ENCODE results near the gene TEX9. TPM values are rescaled to one million over a fixed set of nuclear protein-coding genes. Genes with fewer than 3 reads are reported as not detected.

TEX9 gene
- total RNA-seq, 1 donor from 2014 or later, result 2.4 TPM

DNA sequence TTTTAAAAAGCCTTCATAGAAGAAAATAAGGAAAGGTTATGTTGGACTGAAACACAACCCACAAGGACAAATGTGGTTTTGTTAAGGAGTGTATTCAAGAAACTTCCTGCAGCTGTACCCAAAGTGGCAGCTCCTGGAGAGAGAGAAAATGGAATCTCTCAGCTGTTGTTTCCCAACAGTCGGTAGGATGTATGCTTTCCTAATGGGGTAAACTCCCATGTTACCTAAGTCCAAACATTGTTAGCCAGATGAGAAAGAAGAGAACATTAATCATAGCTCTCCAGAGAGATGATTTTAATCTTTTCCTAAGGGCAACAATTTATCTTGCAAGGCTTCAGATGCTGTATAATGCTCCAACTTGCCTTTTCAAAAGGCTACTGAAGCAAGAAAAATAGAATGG, 22.6 kb upstream of the TEX9 start:
- H3K27ac Mint-ChIP-seq (ENCODE audit: unreplicated experiment), result no peak overlapping the region
- TF ChIP-seq, protein P1, sequence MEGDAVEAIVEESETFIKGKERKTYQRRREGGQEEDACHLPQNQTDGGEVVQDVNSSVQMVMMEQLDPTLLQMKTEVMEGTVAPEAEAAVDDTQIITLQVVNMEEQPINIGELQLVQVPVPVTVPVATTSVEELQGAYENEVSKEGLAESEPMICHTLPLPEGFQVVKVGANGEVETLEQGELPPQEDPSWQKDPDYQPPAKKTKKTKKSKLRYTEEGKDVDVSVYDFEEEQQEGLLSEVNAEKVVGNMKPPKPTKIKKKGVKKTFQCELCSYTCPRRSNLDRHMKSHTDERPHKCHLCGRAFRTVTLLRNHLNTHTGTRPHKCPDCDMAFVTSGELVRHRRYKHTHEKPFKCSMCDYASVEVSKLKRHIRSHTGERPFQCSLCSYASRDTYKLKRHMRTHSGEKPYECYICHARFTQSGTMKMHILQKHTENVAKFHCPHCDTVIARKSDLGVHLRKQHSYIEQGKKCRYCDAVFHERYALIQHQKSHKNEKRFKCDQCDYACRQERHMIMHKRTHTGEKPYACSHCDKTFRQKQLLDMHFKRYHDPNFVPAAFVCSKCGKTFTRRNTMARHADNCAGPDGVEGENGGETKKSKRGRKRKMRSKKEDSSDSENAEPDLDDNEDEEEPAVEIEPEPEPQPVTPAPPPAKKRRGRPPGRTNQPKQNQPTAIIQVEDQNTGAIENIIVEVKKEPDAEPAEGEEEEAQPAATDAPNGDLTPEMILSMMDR (IDR thresholded peaks at IDR 0.05), result no peak
- no peak for DNase-seq (ENCODE audit: low spot score)
- peaks cover 5% of the 10 kb centered on the region for H3K27me3 Mint-ChIP-seq (ENCODE audit: low read depth)
- H3K36me3 Mint-ChIP-seq (ENCODE audit: low read depth), result no peaks in the 10 kb centered on the region
- H3K9me3 Mint-ChIP-seq (ENCODE audit: low read depth), result peaks cover 9% of the 10 kb centered on the region
- H3K4me3 Mint-ChIP-seq (ENCODE audit: unreplicated experiment), result no peak overlapping the region
- no peaks in the 10 kb centered on the region for H3K4me1 Mint-ChIP-seq (ENCODE audit: low read depth)

DNA sequence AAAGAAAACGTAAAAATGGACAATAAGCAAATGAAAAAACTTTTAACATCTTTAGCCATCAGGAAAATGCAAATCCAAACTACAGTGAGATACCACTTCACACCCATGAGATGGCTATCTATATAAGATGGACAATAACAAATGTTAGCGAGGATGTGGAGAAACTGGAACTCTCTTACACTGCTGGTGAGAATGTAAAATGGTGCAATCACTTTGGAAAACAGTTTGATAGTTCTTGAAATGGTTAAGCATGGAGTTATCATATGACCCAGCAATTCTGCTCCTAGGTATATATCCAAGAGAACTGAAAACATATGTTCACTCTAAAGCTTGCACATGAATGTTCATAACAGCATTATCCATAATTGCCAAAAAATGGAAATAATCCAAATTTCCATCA, 21.3 kb upstream of the TEX9 start:
- no peak overlapping the region for H3K4me3 Mint-ChIP-seq (ENCODE audit: unreplicated experiment)
- no peak for DNase-seq (ENCODE audit: low spot score)
- H3K27me3 Mint-ChIP-seq (ENCODE audit: low read depth), result peaks cover 5% of the 10 kb centered on the region
- TF ChIP-seq, protein P1 (IDR thresholded peaks at IDR 0.05), result no peak
- peaks cover 9% of the 10 kb centered on the region for H3K9me3 Mint-ChIP-seq (ENCODE audit: low read depth)
- no peak overlapping the region for H3K27ac Mint-ChIP-seq (ENCODE audit: unreplicated experiment)
- H3K36me3 Mint-ChIP-seq (ENCODE audit: low read depth), result no peaks in the 10 kb centered on the region
- no peaks in the 10 kb centered on the region for H3K4me1 Mint-ChIP-seq (ENCODE audit: low read depth)

DNA sequence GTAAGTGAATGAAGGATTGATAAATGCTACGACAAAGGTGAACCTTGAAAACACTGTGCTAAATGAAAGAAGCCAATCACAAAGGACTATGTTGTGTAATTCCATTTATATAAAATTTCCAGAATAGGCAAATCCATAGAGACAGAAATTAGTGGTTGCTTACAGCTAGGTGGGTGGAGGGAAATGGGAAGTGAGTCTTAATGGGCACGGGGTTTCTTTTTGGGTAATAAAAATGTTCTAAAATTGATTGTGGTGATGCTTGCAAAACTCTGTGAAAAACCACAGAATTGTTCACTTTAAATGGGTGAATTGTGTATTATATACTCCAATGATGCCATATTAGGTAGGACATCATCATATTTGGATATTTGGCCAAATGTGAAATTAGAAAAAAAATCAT, 20.9 kb upstream of the TEX9 start:
- peaks cover 5% of the 10 kb centered on the region for H3K27me3 Mint-ChIP-seq (ENCODE audit: low read depth)
- DNase-seq (ENCODE audit: low spot score), result no peak
- peaks cover 9% of the 10 kb centered on the region for H3K9me3 Mint-ChIP-seq (ENCODE audit: low read depth)

DNA sequence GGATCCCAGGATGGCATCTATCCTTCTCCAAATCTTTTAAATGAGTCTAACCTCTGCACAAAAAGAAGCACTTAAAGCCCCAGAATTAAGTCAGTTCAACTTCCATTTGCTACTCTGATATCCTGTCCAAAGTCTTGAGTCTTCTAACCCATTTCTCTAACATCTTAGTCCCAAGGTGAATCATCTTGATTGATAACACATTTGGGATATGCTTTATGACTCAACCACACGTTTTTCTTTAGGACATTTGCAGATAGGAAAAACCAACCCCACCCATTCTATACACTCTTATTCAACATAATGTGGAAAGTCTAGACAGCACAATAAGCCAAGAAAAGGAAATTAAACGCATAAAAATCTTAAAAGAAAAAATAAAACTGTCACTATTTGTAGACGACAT, 18.8 kb upstream of the TEX9 start:
- H3K4me1 Mint-ChIP-seq (ENCODE audit: low read depth), result no peaks in the 10 kb centered on the region
- TF ChIP-seq, protein P1 (IDR thresholded peaks at IDR 0.05), result no peak
- H3K36me3 Mint-ChIP-seq (ENCODE audit: low read depth), result no peaks in the 10 kb centered on the region
- no peak overlapping the region for H3K27ac Mint-ChIP-seq (ENCODE audit: unreplicated experiment)
- no peak for DNase-seq (ENCODE audit: low spot score)
- H3K4me3 Mint-ChIP-seq (ENCODE audit: unreplicated experiment), result no peak overlapping the region
- H3K9me3 Mint-ChIP-seq (ENCODE audit: low read depth), result peaks cover 9% of the 10 kb centered on the region
- peaks cover 3% of the 10 kb centered on the region for H3K27me3 Mint-ChIP-seq (ENCODE audit: low read depth)

More for the DNA sequence above, 20.9 kb upstream of the TEX9 start:
- H3K4me1 Mint-ChIP-seq (ENCODE audit: low read depth), result no peaks in the 10 kb centered on the region
- H3K36me3 Mint-ChIP-seq (ENCODE audit: low read depth), result no peaks in the 10 kb centered on the region
- no peak overlapping the region for H3K27ac Mint-ChIP-seq (ENCODE audit: unreplicated experiment)
- TF ChIP-seq, protein P1 (IDR thresholded peaks at IDR 0.05), result no peak
- no peak overlapping the region for H3K4me3 Mint-ChIP-seq (ENCODE audit: unreplicated experiment)

DNA sequence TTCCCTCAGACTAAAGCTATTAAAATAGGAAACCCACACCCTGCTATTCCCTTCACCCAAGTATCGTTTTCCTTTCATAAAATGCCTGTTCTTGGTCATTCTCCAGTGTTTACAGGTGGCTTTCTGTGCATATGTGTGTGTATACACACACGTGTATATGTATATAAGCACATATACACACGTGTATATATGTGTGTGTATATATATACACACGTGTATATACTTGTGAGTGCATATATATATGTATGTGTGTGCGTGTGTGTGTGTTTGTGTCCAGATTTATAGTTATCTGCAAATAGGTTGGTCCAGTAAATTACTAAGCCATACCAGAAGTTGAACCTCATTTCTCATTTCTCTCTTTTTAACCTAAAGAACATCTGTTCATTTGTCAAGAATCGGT, 15.7 kb upstream of the TEX9 start:
- Mint-ChIP-seq H3K4me1 (ENCODE audit: low read depth) (peaks cover 5% of the 10 kb centered on the region), H3K9me3 (ENCODE audit: low read depth) (peaks cover 3% of the 10 kb centered on the region)
- no peak for DNase-seq (ENCODE audit: low spot score)

More for the DNA sequence above, 15.7 kb upstream of the TEX9 start:
- Mint-ChIP-seq H3K4me3 (ENCODE audit: unreplicated experiment) (no peak overlapping the region), H3K27ac (ENCODE audit: unreplicated experiment) (no peak overlapping the region), H3K36me3 (ENCODE audit: low read depth) (no peaks in the 10 kb centered on the region), H3K27me3 (ENCODE audit: low read depth) (no peaks in the 10 kb centered on the region)
- TF ChIP-seq, protein P1 (IDR thresholded peaks at IDR 0.05), result no peak
